Hematopoietic multipotent progenitor cell treated with erythropoietin and hydrocortisone succinate and interleukin-3 and kit ligand, for 4 days (in vitro differentiated cells): ENCODE measurements around the gene CDC42BPG.

Source experiments
- DNase-seq: peaks from one replicate; pipeline ENCODE4 v3.0.0-alpha.2; 2015

Gene CDC42BPG, protein sequence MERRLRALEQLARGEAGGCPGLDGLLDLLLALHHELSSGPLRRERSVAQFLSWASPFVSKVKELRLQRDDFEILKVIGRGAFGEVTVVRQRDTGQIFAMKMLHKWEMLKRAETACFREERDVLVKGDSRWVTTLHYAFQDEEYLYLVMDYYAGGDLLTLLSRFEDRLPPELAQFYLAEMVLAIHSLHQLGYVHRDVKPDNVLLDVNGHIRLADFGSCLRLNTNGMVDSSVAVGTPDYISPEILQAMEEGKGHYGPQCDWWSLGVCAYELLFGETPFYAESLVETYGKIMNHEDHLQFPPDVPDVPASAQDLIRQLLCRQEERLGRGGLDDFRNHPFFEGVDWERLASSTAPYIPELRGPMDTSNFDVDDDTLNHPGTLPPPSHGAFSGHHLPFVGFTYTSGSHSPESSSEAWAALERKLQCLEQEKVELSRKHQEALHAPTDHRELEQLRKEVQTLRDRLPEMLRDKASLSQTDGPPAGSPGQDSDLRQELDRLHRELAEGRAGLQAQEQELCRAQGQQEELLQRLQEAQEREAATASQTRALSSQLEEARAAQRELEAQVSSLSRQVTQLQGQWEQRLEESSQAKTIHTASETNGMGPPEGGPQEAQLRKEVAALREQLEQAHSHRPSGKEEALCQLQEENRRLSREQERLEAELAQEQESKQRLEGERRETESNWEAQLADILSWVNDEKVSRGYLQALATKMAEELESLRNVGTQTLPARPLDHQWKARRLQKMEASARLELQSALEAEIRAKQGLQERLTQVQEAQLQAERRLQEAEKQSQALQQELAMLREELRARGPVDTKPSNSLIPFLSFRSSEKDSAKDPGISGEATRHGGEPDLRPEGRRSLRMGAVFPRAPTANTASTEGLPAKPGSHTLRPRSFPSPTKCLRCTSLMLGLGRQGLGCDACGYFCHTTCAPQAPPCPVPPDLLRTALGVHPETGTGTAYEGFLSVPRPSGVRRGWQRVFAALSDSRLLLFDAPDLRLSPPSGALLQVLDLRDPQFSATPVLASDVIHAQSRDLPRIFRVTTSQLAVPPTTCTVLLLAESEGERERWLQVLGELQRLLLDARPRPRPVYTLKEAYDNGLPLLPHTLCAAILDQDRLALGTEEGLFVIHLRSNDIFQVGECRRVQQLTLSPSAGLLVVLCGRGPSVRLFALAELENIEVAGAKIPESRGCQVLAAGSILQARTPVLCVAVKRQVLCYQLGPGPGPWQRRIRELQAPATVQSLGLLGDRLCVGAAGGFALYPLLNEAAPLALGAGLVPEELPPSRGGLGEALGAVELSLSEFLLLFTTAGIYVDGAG (N-terminal part only)

DNA sequence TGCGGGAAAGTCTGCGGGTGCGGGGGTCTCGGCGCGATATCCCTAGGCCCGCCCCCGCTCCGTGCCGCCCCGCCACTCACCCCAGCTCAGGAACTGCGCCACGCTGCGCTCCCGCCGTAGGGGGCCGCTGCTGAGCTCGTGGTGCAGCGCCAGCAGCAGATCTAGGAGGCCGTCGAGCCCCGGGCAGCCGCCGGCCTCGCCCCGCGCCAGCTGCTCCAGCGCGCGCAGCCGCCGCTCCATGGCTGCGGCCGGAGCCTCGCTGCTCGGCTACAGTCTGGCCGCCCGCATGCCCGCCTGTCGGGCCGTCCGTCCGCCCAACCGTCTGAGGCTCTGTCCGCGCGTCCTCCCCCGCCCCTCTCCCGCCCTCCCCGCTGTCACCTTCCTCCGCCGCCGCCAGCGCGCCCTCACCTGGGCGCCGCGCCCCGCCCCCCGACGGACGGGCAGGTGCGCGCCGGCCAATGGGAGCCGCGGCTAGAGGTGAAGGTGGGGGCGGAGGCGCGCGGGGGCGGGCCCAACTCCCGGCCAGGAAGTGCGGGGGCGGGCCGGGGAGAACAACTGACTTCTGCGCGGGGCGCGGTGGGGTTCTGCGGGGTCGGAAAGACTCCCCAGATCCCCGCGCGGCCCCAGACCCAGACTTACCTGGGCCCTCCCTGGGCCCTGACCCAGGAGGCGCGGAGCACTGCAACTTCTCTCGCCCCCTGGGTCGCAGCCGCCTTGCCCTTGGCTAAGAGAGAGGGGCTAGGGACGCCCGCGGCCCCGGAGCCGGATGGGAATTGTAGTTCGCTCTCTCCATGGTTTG is at the start of gene CDC42BPG:
Gene CDC42BPG, minus strand, starts transcription at position 324 of the 799 bp plus-strand sequence. Its CDS starts 84 bp downstream, at position 240.
- peak; percentile 88 for DNase-seq

DNA sequence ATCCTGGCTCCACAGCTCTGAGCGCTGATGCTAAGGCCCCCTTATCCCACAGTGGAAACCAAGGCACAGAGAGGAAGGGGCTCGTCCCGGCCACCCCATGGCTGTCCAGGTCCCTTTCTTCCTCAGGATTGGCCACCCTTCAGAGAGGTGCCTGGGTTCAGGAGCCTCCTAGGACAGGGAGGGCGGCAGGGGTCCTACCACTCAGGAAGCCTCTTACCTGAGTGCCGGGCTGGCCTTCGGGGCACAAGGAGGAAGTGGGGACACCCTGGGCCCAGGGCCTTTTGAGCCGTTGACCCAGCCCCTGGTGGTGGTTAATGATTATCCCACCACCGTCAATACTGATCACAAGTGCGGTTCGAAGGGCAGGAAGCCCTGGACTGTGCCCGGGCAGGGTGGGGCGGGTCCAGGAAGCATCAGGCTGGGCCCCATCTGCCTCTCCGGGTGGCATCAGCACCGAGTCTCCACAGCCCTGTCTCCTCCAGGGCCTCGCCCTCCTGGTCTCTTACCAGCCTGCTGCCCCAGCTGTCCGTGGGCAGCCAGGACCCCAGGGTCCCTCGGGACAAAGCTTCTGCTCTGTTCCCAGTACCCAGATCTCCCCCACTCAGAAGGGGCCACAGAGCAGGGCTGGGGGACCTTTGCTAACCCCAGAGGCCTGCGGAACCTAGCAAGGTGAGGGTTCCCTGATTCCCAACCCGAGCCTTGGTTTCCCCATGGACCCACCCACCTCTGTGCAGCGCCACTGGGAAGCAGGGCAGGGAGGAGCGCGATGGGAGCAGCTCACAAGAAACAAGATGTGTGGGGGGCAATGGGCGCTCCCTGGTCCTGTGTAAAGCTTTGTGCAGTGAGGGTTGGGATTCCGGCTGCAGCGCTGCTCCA is 49.0 kb upstream of the CDC42BPG start:
- DNase-seq, result no peak

DNA sequence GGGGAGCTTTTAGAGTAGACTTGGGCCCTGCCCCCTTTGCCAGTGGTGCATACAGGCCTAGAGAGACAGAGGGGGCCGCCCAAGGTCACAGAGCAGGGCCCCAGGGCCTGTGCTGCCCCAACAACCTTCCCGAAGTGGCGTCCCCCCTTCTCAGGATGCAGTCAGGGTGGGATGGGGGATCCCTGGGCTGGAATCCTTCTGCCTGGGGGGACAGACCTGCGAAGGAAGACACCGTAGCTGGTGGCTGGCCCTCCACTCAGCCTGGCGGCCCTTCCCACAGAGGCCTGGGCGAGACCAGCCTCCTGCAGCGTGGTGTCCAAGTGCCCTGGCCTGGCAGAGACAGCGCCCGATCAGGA is 48.4 kb upstream of the CDC42BPG start:
- no peak for DNase-seq

DNA sequence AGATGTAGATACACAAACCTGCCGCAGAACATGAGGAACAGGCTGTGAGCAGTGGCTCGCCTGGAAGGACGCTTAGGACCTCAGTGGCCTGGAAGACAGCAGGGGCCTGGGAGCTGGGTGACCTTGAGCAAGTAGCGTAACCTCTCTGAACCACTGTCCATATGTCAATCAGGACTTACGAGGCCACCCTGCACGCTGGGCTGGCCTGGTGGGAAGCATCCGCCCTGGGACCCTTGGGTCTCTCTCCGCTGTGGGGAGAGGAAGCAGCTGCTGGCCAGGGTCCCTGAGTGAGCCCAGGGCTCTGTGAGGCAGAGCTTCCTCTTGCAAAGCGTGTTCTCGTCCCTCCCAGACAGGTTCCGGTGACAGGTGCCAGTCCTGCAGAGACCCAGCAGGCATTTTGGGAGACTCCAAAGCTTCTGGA is 48.0 kb upstream of the CDC42BPG start:
- DNase-seq, result no peak

DNA sequence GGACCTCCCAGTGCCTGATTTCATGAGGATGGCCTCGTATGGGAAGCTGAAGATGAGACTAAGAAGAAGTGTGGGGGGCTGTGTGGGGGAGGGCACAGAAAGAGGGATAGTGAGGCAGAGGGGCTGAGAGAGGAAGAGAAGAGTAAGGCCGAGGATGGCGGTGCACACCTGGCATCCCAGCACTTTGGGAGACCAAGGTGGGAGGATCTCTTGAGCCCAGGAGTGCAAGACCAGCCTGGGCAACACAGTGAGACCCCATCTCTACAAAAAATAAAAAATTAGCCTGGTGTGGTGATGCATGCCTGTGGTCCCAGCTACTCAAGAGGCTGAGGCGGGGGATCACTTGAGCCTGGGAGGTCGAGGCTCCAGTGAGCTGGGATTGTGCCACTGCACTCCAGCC is 47.4 kb upstream of the CDC42BPG start:
- no peak for DNase-seq

DNA sequence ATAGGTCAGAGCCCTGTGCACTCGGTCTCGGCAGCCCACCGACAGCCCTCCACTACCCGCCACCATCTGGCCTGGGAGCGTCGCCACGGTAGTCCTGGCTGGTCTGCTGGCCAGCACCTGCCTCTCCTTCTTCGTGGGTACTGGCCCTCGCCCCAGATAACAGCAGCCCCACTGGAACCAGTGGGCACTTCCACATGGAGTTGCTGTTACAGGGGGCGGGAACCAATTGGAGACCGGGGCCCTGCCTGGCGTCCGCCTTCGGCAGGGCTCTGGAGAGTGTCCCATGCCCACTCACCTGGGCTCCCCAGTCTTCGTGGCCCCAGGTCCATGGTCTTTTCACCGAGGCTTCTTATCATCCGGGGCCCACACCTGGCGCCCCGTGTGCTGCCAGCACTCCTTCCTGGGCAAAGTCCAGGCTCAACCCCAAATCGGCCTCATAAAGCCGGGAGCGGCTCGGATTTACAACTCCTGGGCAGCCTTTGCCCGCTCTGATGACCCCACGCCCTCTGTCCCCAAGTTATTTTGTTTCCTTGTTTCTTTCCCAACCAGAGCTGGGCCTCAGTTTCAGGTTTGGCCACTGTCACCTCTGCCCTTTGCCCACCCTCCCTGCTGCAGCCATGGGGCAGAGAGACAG is 46.9 kb upstream of the CDC42BPG start:
- no peak for DNase-seq

DNA sequence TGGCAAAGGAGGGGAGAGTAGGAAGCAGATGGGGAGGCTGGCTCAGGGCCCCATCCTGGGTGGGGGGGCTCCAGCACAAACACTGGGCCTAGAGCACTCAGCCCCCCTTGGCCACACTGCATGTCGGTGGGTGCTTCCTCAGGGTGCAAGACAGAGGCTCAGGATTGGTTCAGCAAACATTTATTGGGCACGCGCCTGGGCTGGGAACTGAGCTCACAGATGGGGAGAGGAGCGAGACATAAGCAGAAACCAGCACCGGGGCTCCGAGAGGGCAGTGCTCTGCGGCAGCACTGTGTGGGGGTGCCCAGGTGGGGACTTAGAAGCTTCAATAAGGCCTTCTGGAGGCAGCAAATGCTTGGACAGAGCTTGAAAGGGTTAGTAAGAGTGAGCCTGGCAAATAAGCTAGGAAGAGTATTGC is 46.1 kb upstream of the CDC42BPG start:
- no peak for DNase-seq

DNA sequence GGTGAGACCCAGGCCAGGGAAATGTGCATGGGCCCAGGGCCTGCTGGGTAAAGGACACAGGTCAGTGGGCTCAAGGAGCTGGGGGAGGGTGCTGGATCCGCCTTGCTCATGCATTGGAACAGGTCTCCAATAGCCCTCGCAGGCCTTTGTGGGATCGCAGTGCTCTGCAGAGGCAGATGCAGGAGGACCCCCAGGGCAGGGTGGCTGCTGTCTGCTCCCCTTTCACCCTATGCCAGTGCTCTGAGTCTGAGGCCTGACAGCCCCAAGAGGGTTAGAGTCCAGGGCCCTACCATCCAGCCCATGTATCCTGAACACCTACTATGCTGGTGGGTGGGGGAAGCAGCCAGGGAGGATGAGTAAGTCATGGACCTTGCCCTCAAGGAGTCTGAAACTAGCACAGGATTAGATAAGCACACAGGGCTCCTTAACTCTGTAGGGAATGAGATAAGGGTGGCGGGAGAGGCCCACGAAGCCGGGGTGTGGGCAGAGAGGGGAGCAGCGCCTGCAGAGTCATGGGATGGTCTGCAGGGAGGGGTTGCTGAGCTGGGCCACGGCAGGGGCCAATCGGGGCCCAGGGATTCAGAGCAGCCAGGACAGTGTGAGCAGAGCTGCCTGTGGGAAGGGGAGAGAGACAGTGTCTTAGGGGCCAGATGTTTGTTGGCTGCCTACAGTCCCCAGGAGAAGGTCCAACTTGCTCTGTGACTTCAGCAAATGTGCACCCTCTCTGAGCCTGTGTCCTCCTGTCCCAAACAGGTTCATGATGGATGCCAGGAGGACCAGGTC is 44.5 kb upstream of the CDC42BPG start:
- DNase-seq, result peak; percentile 98

DNA sequence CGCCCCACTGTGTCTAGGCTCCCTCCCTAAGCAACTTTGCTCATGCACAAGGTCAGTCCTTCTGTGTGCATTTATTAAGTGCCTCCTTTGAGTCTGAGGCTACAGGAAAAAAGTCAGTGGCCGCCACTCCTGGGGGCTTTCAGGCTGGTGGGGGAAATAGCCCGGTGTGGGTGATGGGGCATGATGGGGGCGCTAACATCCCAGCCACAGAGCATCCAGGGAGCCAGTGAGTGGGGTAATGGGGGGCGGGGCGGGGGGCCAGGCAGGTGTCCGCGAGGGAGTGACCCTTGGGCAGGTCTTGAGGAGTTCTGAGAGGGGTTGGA is 43.9 kb upstream of the CDC42BPG start:
- DNase-seq, result no peak

DNA sequence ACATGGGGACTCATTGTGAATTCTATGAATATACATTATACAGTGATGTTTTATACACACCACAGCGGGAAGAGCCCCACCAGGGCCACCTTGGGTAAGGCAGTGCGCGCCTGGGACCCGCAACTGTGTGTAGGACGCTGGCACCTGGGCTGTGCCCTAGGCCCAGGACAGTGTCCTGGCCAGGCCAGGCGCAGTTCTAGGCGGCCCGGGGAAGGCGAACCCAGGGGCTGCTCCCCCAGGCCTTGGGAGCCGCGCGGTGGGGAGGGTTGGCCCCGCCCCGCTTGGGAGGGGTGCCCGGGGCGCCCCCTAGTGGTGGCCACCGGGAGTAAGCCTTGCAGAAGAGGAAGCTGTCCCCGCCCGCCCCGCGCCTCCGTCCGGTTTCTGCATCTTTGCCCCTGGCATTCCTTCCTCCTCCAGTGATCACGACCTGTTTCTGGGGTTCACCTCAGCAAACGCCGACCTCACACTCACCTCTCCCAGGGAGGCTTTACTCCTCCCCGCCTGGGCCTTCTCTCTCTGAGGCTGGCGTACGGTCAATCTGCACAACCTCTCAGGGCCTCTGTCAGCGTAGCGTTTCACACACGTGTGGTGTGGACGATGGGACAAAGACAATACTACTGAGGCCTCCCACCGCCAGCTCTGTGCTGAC is 43.4 kb upstream of the CDC42BPG start:
- peak; percentile 90 for DNase-seq

DNA sequence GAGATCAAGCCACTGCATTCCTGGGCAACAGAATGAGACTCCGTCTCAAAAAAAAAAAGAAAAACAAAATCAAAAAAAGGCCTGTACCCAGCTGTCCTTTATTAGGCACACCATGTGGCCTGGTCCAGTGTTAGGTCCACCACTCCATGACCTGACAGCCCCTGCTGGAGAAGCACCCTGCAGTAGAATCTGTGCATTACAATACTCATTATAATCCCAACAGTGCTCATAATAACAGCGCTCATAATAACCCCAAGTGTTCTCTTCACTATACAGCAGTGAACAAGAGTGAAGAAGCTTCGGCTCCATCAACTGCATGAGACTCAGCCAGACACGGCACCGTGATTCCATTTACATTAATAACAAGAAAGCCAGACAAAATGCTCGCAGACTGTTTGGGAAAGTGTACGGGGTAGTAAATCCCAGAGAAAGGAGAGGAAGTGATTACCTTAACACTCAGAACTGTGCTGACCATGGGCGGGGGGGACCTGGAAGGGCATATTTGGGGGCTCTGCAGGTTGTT is 42.8 kb upstream of the CDC42BPG start:
- DNase-seq, result no peak

DNA sequence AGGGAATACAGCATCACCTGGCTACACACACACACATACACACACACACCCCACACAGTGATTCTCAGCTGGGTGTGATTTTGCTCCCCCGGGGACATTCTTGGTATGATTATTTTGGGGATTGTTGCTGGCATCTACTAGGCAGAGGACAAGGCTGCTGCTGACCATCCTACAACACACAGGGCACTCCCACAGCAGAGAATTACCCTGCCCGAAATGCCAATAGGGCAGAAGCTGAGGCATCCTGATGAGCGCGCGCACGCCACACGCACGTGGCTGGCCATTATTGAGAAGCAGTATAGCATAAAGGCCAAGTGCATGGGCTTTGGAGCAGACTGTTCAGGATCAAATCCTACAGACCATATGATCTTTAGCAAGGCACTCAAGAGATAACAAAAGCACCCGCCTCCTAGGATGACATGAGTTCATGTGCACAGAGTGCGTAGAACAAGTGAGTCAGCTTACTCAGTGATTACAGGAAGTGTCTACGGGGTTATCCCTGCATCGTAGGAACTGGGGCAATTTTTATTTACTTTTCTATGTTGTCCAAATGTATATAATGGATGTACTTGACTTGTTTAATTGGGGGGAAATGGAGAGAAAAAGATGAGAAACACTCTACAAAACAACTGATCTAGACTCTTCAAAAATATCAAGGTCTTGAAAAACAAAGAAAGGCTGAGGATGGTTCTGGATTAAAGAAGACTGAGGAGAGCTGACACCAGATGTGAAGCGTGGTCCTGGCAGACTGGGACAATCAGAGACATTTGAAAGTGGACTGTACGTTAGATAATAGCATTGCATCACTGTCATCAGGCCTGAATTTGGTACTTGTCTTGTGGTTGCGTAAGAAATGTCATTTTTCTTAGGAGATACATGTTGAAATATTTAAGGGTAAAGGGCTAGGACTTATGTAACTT is 41.2 kb upstream of the CDC42BPG start:
- peak; percentile 94 for DNase-seq

DNA sequence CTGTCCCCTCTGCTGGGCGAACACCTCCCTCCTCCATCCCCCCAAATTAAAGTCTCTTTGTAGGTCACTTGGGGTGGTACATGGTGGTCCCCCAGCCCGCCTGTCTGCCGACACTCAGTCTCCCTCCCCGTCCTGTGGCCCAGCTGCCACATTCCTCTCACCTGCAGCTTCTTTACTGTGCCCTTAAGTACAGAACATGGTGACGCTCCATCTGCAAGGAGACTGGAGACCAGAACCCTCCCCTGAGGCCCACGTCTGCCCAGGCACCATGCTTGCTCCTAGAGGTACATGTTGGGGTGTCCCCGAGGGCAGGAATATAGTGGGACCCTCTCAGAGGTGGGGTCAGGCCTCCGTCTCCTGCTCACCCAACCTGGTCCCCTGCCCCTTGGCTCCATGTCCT is 39.6 kb upstream of the CDC42BPG start:
- DNase-seq, result no peak

DNA sequence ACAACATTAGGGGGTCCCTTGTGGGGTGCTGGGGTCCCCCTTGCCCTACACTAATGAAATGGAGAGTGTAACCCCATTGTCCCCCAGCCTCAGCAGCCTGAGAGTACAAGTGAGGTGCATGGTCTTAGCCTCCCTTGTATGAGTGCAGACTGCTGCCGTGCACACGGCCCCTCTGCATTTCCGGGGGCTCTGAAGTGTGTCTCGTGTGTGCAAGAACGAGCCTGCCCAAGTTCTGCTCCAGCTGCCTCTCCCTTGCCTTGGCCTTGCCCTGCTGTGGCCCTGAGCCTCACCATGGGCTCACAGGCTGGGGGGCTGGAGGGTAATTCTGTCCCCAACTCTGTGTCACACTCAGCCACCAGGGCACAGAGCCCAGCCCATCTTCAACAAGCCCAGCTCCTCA is 39.1 kb upstream of the CDC42BPG start:
- DNase-seq, result no peak

DNA sequence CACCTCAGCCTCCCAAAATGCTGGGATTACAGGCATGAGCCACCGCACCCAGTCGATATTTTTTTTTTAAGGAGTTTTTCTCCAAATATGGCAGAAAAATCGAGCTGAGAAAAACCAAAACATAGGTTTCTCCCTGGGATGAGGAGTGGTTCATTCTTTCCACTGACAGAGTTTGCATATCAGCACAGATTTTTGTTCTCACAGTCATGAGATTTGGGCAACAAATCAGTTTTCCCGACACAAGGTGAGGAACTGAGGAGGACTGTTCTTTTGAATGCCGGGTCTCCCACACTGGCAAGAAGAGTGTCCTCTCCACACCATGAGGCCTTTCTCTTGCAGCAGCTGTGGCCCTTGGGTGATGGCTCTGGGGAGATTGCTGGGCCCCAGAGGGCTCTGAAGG is 37.8 kb upstream of the CDC42BPG start:
- no peak for DNase-seq

DNA sequence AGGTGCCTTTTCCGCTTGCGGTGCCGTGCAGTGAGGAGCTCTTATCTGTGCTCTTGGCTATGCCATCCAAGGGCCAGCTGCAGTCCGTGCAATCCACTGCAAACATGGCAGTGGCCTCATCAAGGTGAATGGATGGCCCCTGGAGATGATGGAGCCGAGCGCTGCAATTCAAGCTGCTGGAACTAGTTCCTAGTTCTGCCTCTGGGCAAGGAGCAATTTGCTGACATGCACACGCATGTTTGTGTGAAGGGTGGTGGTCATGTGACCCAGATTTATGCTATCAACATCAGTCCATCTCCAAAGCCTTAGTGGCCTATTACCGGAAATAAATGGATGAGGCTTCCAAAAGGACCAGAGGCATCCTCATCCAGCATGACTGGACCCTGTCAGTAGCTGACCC is 37.0 kb upstream of the CDC42BPG start:
- no peak for DNase-seq

DNA sequence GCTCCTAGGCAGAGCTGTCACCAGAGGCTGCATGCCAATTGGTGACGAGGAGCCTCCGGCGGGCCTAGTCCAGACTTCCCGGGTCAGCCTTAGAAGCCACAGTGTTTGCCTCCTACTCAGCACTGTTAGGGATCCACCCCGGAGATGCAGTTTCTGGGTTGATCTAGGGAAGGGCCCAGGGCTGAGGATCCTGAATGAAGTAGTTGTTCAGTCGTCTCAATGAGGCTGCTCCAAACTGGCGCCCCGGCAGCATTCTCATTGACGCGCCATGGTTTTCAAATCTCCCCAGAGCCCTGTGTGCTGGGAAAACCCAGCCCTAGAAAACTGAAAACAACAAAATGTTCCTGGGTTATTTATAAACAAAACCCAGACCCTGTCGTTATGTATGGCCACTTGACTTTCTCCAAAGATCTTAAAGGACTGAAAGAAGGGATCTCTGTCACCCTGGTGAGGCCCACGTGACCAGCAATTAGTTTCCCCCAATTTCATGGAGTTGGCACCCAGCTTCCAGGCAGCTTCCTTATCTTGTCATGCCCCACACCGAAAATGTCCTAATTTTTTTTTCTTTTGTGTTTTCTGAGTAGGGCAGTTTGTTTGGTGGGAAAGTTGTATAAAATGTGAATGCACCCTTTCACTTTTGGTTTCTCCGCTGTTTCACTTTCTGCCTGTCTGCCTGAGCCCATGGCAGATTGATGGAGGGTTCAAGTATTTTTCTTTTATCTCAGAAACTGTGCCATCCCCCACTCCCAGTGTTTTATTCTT is 36.0 kb upstream of the CDC42BPG start:
- DNase-seq, result no peak
